GM12878 (cell line): ENCODE data around the gene MVB12B. TPM values are rescaled to one million over a fixed set of nuclear protein-coding genes. Genes with fewer than 3 reads are reported as not detected.

Source experiments
- ATAC-seq: fragments of 200-7000 bp; cut with Tn5 transposase; 3 replicates; pipeline ENCODE4 v1.9.1; 2020; ENCODE audit warnings: mild to moderate bottlenecking, moderate library complexity
- BruUV-seq: library from RNA; stranded (reverse); fragments of 400-500 nt; replicated peaks from 2 replicates; lab custom pipeline; 2021; lab: Mats Ljungman, UMichigan
- CTCF ChIA-PET: fragments of 300-600 bp; sonication (Branson Sonifier 250); formaldehyde crosslinking; extraction: SDS; loops from one replicate; lab custom pipeline; 2021; ENCODE audit warnings: inconsistent platforms; lab: Yijun Ruan, JAX
- POLR2A ChIA-PET: fragments of 350-600 bp; formaldehyde crosslinking; extraction: SDS; loops from one replicate; lab custom pipeline; 2021; ENCODE audit warnings: inconsistent platforms; lab: Charles Lee
- RAD21 ChIA-PET: fragments of 300-600 bp; sonication (Branson Sonifier 250); formaldehyde crosslinking; loops from one replicate; lab custom pipeline; 2023; ENCODE audit warnings: antibody characterized with exemption; ENCODE audit not compliant: unreplicated experiment; lab: Charles Lee
- SMC1A ChIA-PET: fragments of 300-600 bp; sonication (Branson Sonifier 250); formaldehyde crosslinking; loops from one replicate; lab custom pipeline; 2023; ENCODE audit not compliant: unreplicated experiment, uncharacterized antibody; lab: Charles Lee
- DNase-seq: peaks from one replicate; pipeline ENCODE4 v3.0.0-alpha.2; 2011; ENCODE audit warnings: low read depth, low spot score
- FAIRE-seq: peaks from 3 replicates; lab custom pipeline; 2011; peaks lifted over from hg19 to GRCh38; lab: Jason Lieb, UNC
- H2AFZ ChIP-seq: 2 replicates; pipeline ENCODE4 v1.6.0; 2011; ENCODE audit warnings: low read depth, low read length, control low read depth; ENCODE audit not compliant: control insufficient read depth
- H3K27ac ChIP-seq: 2 replicates; pipeline ENCODE4 v1.5.1; 2011; ENCODE audit warnings: control low read depth; ENCODE audit not compliant: control insufficient read depth, insufficient read depth
- H3K27me3 ChIP-seq, 2 experiments: replicated peaks in 1 of 2; 2 replicates each; pipeline versions ENCODE4 v1.6.0 to v1.6.1; 2011; ENCODE audit warnings: low read length in 1 of 2; ENCODE audit not compliant: control insufficient read depth in 2 of 2, insufficient read depth in 2 of 2
- H3K36me3 ChIP-seq, 2 experiments: 2 replicates each; pipeline ENCODE4 v1.5.1; 2011; ENCODE audit warnings: low read length in 1 of 2; ENCODE audit not compliant: control insufficient read depth in 2 of 2, insufficient read depth in 2 of 2
- H3K4me1 ChIP-seq: 2 replicates; pipeline ENCODE4 v1.6.1; 2011; ENCODE audit warnings: mild to moderate bottlenecking, low read length, moderate library complexity, mixed read lengths; ENCODE audit not compliant: control insufficient read depth, insufficient read depth
- H3K4me2 ChIP-seq: 2 replicates; pipeline ENCODE4 v1.6.0; 2011; ENCODE audit warnings: control low read depth; ENCODE audit not compliant: control insufficient read depth, insufficient read depth
- H3K4me3 ChIP-seq: fragments of 200-600 bp; sonication (generic); 2 replicates; pipeline ENCODE4 v1.5.1; 2016
- H3K79me2 ChIP-seq: 2 replicates; pipeline ENCODE4 v1.6.0; 2011; ENCODE audit warnings: low read length; ENCODE audit not compliant: control insufficient read depth, insufficient read depth
- H3K9ac ChIP-seq: 2 replicates; pipeline ENCODE4 v1.8.0; 2011; ENCODE audit warnings: low read length, control low read depth, mixed read lengths; ENCODE audit not compliant: control insufficient read depth, insufficient read depth
- H3K9me3 ChIP-seq: replicated peaks from 3 replicates; pipeline ENCODE4 v1.5.1; 2011; ENCODE audit warnings: mild to moderate bottlenecking, low read length; ENCODE audit not compliant: control insufficient read depth, insufficient read depth
- H4K20me1 ChIP-seq: 2 replicates; pipeline ENCODE4 v1.6.0; 2011; ENCODE audit not compliant: control insufficient read depth, insufficient read depth
- CBX3 ChIP-seq: fragments of 200-600 bp; sonication (generic); IDR thresholded peaks from 2 replicates; pipeline ENCODE4 v1.6.1; 2016; ENCODE audit warnings: low read depth, borderline replicate concordance
- IKZF2 ChIP-seq, 2 experiments: fragments of 450-650 bp; IDR thresholded peaks; 2 replicates each; pipeline ENCODE4 v1.6.1; 2017; ENCODE audit warnings: mild to moderate bottlenecking in 2 of 2, moderate library complexity in 2 of 2
- PAX5 ChIP-seq: IDR thresholded peaks from 2 replicates; pipeline ENCODE4 v1.6.1; 2011; ENCODE audit warnings: low read depth, low read length, borderline replicate concordance
- ZNF274 ChIP-seq: IDR thresholded peaks from one replicate; pipeline ENCODE4 v1.8.0; 2011; ENCODE audit not compliant: insufficient read length, insufficient read depth
- WGBS: methylation state at CpG from one replicate; pipeline ENCODE4 v1.1.6; 2016; ENCODE audit warnings: low lambda C conversion rate; ENCODE audit not compliant: insufficient replicate concordance, insufficient coverage; ENCODE audit errors: missing lambda C conversion rate; 5-methylcytosine and 5-hydroxymethylcytosine counted together
- in situ Hi-C: fragments of 300-500 bp; cut with MboI; formaldehyde crosslinking; loops from 9 replicates; pipeline ENCODE4 v1.14.3; 2018; ENCODE audit warnings: mixed read lengths
- intact Hi-C: fragments of 100-400 bp; cut with micrococcal nuclease; formaldehyde crosslinking; loops from one replicate; pipeline ENCODE4 v1.14.2; 2022; ENCODE audit not compliant: unreplicated experiment
- polyA plus RNA-seq, 11 experiments: library from polyadenylated mRNA; depleted of rRNA in 4 of 11; unstranded in 6 of 11; stranded (reverse) in 5 of 11; fragments of >200 nt; fragmentation: Nextera tagmentation in 4 of 11; fragmentation: Illumina TruSeq in 1 of 11; extraction: Ambion mirVana in 4 of 11; extraction: Trizol in 1 of 11; gene quantifications; 1 replicate in 1 of 11; 2 replicates in 10 of 11; pipeline versions ENCODE4 v1.2.1 to v1.2.3, GENCODE V29; 2011 to 2016; ENCODE audit warnings: inconsistent platforms in 2 of 11, missing spikeins in 2 of 11, low read depth in 1 of 11
- total RNA-seq, 4 experiments: library from RNA; depleted of rRNA in 3 of 4; stranded (reverse); fragments of >200 nt in 3 of 4; fragmentation: Illumina TruSeq in 1 of 4; extraction: Trizol in 1 of 4; gene quantifications; 2 replicates each; pipeline versions ENCODE4 v1.2.1 to v1.2.3, GENCODE V29; 2013 to 2021

The MVB12B gene
- total and polyA plus RNA-seq, 10 of the 15 experiments (the other 5 are each of a cell fraction or from before 2014, with no cell fraction given): 0.08 TPM; not detected in 9

DNA sequence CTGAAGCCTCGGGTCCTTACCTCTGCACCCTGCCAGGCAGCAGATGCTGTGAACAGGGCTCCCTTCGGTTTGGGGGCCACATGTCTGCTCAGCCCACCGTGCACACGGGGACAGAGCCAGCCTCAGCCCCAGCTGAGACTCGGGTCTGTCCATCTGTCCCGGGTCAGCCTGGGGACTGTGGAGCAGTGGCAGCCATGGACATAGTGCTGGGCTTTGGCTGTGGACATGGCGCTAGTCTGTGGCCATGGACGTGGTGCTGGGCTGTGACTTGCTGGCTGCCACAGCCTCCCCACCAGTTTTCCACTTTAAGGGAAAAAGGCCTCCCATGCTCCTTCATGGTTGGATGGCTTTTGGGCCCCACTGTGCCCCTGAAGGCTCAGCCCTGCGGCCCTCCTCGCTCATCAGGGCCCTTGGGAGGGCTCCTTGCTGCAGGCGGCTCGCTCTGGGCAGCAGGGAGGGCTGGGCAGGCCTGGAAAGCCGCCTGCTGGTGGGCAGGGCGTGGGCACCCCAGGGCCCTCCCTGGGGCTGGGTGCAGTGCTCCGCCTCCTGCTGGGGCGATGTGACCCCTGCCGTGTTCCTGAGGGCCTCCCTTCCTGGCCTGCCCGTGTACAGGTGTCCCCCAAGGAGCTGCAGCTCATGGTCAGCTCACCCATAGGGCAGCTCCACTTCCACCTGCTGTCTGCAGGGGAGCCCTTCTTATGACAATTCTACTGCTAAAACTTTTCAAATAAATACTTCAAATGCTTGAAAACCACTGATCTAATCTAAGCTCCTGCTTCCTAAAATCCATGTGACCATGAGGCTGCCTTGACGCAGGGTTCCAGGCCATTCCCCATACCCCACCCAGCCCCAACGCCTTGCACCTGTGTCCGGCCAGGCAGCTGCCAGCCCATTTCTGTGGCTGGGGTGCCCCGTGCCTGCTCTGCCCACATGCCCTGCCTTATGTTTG is 175.0 kb downstream of the MVB12B start:
- Histone ChIP-seq H3K4me1 (no peaks in the 10 kb centered on the region), H3K9me3 (no peaks in the 10 kb centered on the region), H4K20me1 (peaks cover 4% of the 10 kb centered on the region; the same call in 1 of the 2 replicates), H3K4me3 (no peak overlapping the region), H3K36me3 (no peaks in the 10 kb centered on the region), H3K4me2 (no peak overlapping the region), H3K9ac (no peak overlapping the region), H2AFZ (no peak overlapping the region), H3K27me3 (peaks cover 1 to 5% of the 10 kb centered on the region in 2 experiments; a peak in 3 of 4 replicates), H3K27ac (no peak overlapping the region), H3K79me2 (no peaks in the 10 kb centered on the region)
- CTCF ChIA-PET: interaction anchor here (0.5 to 6.4 kb wide), 10 partner anchors 9 to 1520 kb away, joined by 3 to 86 read pairs (median 4); no protein-coding TSS in a partner anchor
- no TSS peak for BruUV-seq
- intact Hi-C loops: no loop called here
- 23% methylated on average over 22 of the region's 22 CpGs for WGBS
- TF ChIP-seq PAX5 (no peak), ZNF274 (no peak), IKZF2 (IDR thresholded peaks at IDR 0.05) (no peak), CBX3 (no peak)
- RAD21 ChIA-PET: no interaction called here
- in situ Hi-C loops: loop anchor here (5.0 kb wide), 1 partner anchor 56 kb away; no protein-coding TSS in a partner anchor
- DNase-seq (no peak), ATAC-seq (no peak), FAIRE-seq (no peak)
- POLR2A ChIA-PET: no interaction called here
- SMC1A ChIA-PET: interaction anchor here (1.0 kb wide), 1 partner anchor 57 kb away, joined by 5 read pairs; no protein-coding TSS in a partner anchor
